Choroid plexus epithelial cell (primary cell): ENCODE results near the gene UTS2R.

Source experiments
- DNase-seq: peaks from one replicate; pipeline ENCODE4 v3.0.0-alpha.2; 2010; ENCODE audit warnings: low read depth
- H3K4me3 ChIP-seq: 2 replicates; pipeline ENCODE4 v1.5.1; 2011; ENCODE audit warnings: low read depth, mild to moderate bottlenecking, control low read depth, low read length, moderate library complexity
- TF ChIP-seq, protein P1 (sequence below): conservative IDR thresholded peaks from 2 replicates; pipeline ENCODE4 v1.5.1; 2011; ENCODE audit warnings: low read depth, mild to moderate bottlenecking, control low read depth, inconsistent platforms, low read length, moderate library complexity

The UTS2R gene

DNA sequence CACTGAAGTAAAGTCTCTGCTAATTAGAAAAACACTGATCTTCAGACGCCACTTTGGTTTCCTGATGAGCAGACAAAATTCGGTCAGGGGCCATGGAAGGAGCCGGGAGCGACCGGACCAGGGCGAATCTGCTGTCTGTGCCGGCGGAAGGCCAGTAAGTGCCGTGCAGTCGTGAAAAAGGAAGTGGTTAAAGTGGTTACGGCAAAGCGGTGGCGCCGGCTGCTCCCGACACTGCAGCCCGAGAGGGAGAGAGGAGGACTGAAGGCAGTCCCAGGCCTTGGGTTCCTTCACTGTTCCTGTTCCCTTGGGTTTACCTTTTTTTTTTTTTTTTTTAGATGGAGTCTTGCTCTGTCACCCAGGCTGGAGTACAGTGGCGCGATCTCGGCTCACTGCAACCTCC, 29.3 kb downstream of the UTS2R start:
- TF ChIP-seq, protein P1, sequence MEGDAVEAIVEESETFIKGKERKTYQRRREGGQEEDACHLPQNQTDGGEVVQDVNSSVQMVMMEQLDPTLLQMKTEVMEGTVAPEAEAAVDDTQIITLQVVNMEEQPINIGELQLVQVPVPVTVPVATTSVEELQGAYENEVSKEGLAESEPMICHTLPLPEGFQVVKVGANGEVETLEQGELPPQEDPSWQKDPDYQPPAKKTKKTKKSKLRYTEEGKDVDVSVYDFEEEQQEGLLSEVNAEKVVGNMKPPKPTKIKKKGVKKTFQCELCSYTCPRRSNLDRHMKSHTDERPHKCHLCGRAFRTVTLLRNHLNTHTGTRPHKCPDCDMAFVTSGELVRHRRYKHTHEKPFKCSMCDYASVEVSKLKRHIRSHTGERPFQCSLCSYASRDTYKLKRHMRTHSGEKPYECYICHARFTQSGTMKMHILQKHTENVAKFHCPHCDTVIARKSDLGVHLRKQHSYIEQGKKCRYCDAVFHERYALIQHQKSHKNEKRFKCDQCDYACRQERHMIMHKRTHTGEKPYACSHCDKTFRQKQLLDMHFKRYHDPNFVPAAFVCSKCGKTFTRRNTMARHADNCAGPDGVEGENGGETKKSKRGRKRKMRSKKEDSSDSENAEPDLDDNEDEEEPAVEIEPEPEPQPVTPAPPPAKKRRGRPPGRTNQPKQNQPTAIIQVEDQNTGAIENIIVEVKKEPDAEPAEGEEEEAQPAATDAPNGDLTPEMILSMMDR: no peak
- H3K4me3 ChIP-seq: no peak overlapping the region
- no peak for DNase-seq

DNA sequence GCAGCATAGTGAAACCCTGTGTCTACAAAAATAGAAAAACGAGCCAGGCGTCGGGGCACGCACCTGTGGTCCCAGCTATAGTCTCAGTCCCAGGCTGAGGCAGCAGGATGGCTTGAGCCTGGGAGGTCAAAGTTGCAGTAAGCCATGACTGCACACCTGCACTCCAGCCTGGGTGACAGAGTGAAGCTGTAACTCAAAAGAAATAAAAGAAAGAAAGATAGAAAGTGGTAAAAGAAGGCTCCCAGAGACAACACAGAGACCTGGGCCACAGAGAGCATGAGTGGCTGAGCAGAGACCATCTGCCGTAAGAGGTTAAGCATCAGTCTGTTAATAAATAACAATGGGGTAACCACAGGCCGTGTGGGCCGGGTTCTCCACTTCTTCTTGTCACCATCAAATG, 31.3 kb downstream of the UTS2R start:
- TF ChIP-seq, protein P1: no peak

DNA sequence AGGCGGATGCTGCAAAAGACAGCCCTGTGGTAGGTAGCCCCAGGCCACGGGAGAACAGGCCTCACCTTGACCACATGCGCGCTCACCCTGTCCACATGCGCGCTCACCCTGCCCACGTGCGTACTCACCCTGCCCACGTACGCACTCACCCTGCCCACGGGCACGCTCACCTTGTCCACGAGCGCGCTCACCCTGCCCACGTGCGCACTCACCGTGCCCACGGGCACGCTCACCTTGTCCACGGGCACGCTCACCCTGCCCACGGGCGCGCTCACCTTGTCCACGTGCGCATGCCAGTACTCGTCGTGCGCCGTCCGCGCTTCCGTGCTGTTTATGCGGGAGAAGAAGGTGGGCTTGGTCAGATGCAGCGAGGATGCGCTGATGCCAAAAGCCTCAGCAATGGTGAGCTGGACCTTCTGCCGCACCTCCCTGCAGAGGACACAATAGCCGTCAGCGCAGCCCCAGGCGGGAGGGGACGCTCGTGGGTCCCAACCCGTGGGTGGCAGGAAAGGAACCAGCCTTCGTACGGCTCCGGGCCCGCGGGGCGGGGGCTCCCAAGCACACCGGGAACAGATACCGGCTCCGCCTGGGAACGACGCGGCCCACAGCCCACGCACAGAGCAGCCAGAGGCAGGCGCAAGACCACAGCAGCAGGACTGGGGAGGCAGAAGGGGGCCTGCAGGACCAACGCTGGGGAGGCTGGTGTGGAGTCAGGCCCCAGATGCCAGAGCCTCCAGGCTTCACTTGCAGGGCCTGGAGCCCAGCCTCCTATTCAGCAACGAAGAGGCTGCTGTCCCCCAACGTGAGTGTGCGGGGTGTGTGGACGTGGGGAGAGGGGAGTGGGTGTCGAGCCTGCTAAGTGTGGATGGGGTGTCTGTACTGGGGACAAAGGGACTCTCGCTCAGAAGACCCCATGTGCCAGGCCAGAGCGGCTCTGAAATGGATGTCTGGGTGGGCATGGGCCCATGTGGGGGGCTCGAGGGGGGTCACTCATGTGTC, 32.4 kb downstream of the UTS2R start:
- no peak for DNase-seq
- no peak overlapping the region for H3K4me3 ChIP-seq
- TF ChIP-seq, protein P1: no peak

More for the DNA sequence above, 31.3 kb downstream of the UTS2R start:
- no peak overlapping the region for H3K4me3 ChIP-seq
- no peak for DNase-seq

DNA sequence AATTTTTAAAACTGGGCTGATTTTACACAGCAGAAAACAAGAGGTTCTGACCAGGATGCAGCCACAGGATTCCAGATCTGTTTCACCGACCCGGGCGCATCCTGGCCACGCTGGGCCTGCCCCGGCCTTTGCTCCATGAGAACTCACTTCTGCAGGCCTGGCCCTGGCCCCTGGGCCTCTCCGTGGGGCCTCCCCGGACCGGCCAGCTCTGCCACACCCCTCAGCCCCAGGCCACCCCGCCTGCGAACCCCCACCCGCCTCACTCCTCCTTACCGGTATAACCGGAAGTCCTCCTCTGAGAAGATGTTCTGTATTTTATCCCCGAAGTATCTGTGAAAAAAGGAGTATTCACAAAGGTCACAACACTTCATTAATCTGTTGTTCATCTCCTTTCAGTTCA, 33.5 kb downstream of the UTS2R start:
- no peak overlapping the region for H3K4me3 ChIP-seq
- TF ChIP-seq, protein P1: no peak

DNA sequence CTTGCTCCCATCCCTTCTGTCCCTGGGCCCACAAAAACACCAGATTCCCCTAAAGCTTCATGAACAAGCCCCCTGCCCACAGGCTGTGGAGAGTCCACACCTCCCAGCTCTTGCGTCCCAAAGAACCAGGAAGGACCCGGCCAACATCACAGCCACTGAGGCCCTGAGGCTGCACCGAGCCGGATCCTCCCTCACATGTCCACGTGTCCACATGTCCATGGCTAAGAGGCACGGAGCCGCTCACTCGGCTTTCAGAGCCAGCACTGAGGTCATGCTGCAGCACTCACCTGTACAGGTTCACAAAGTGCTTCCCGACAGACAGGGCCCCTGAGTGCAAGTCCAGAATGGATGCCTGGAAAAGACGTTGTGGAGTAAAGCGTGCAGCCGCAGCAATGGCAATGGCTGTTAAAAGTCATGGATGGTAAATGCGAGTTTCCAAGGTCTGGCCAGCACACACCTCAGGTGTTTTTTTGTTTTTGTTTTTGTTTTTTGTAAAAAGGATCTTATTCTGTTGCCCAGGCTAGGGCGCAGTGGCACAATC, 34.6 kb downstream of the UTS2R start:
- TF ChIP-seq, protein P1: no peak
- no peak overlapping the region for H3K4me3 ChIP-seq
- no peak for DNase-seq

More for the DNA sequence above, 33.5 kb downstream of the UTS2R start:
- DNase-seq: no peak

DNA sequence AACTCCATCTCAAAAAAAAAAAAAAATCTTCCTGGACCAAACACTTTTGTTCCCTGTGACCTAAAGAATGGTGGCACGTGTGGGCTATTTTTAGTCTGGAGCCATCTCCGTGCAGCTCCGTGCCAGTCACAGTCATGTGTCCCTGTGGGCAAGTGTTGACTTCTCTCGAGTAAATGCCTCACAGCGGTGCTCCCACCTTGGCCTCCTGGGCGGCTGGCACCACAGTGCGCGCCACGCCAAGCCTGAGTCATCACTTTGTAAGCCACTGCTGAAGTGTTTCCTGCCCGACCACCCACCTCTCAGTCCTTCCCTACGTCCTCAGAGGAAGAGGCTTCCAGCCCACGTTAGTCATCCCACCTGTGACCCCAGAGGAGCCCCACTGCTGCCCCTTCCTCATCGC, 35.7 kb downstream of the UTS2R start:
- no peak overlapping the region for H3K4me3 ChIP-seq
- TF ChIP-seq, protein P1: no peak
- DNase-seq: no peak
